Activated naive CD4-positive, alpha-beta T cell treated with anti-CD3 and anti-CD28 coated beads, Interleukin-2, amount 10 ng/mL, durations not matched to agents 5 hours and 36 hours (primary cell): Measurements from ENCODE around the gene RIOK2. TPM values are rescaled to one million over a fixed set of nuclear protein-coding genes. Genes with fewer than 3 reads are reported as not detected.

Experiments
- total RNA-seq, 2 experiments: library from RNA; stranded (reverse); gene quantifications; one replicate each; pipeline ENCODE4 v1.2.3, GENCODE V29; 2021

The RIOK2 gene
- 10 to 100 TPM; 23.8 to 29.0 TPM for total RNA-seq

DNA sequence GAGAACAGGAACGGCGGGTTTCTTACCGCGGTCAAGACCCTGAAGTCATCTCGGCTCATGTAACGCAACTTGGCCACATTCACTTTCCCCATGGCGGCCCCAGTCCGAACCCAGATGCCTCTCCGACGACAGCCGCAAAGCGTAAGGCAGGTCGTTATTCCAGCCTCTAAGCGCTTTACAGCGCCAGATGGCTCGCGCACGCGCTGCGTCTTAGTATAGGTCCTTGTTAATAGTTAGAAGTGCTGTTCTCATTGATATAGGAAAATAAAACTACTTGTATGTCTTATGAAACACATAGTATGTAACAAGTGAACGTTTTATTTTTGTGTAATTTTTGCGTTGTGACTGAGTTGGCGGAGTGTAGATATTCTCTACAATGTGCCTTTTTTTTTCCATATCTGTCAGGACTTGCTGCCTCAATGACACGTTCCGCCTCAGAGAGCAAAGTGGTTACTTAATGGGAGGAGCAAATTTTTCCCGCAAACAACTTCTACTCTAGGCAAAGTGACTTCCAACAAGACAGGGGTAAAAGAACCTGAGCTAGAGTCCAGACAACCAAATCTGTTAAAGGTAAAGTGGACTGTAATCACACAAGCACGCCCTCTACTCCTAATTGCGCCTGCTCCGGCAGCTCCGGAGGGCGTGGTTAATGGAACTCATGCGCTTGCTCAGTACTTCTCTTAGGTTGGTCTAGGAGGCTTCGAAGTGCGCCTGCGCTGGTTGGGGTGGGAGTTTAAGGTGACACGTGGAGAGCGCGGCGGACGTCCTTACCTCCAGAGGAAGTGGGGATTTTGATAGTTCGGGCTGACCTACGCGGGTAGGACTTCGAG is at the start of gene RIOK2:
TSS of gene RIOK2 (minus strand) at position 148 of the 830 bp plus-strand sequence. CDS start at position 92, 56 bp downstream.

DNA sequence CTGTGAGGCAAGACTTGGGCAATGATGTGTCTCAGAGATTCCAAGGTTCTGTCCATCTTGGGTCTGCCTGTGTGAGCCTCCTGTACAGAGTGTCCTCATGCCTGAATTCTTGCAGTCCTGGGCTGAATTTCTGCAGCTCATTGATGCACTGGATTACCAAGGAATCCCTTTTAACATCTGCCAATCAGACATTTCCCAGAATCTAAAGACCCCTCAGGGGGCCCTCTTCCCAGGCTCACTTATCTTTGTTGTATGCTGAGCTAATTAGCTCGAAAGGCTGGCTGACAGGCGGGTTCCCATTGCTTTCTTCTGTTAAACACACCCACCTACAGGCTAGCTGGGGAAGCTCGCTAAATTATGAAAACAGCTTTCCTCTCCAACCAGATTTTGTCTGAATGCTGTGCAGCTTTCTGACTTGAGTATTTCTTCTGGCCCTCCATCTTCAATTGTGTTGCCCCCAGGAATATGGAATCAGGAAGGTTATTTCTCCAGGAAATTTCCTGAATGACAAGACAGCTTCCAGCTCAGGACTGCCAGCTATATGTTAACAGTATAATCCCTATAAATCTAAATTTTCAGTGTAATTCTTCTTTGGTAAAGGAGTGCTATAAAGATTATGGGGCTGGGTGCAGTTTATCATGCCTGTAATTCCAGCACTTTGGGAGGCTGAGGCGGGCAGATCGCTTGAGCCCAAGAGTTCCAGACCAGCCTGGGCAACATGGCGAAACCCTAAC is 40.4 kb downstream of the RIOK2 start, which contains the start of gene LIX1:
TSS of gene LIX1 (minus strand) at position 91 of the 734 bp plus-strand sequence. CDS start at position 56, 35 bp downstream.

Other genes starting within 250 kb of the RIOK2 start
- gene LNPEP, start 247.2 kb downstream of the RIOK2 start, total RNA-seq, result 10 to 100 TPM; 90.8 to 95.8 TPM
- gene LIX1, start 40.6 kb downstream of the RIOK2 start, total RNA-seq, result not detected